Measurements from ENCODE around the gene PAOX. TPM values are rescaled to one million over a fixed set of nuclear protein-coding genes. Genes with fewer than 3 reads are reported as not detected.

Gene PAOX
- total and polyA plus RNA-seq, 8 donors, result 5.1 to 7.9 (median 6.5) TPM

- H3K27ac ChIP-seq, result no peak overlapping the region
- no peak for ATAC-seq
- peaks cover 0 to 39% of the 10 kb centered on the region in 2 donors for H3K36me3 ChIP-seq
- H3K27me3 ChIP-seq, result peaks cover 0 to 14% of the 10 kb centered on the region in 2 donors
- no peak overlapping the region for H3K4me3 ChIP-seq
- no peak for TF ChIP-seq CTCF (IDR thresholded peaks at IDR 0.05)
- intact Hi-C loops (cut with DNase I), result no loop called here
- DNase-seq, result no peak
- peaks cover 6 to 15% of the 10 kb centered on the region in 2 donors for H3K4me1 ChIP-seq
- no peaks in the 10 kb centered on the region for H3K9me3 ChIP-seq
Observed at GRCh38 chr10:133359972-133360610, 19.0 kb upstream of the PAOX start.

GRCh38 chr10:133361227-133361626 is 17.8 kb upstream of the PAOX start:
- no peak for DNase-seq
- intact Hi-C loops (cut with DNase I), result no loop called here
- no peak for TF ChIP-seq CTCF (IDR thresholded peaks at IDR 0.05)
- Histone ChIP-seq H3K4me1 (peaks cover 6 to 15% of the 10 kb centered on the region in 2 donors), H3K4me3 (no peak overlapping the region), H3K27ac (no peak overlapping the region), H3K36me3 (peaks cover 0 to 45% of the 10 kb centered on the region in 2 donors), H3K27me3 (peaks cover 0 to 14% of the 10 kb centered on the region in 2 donors), H3K9me3 (no peaks in the 10 kb centered on the region)
- no peak for ATAC-seq

- intact Hi-C loops (cut with DNase I), result no loop called here
- no peaks in the 10 kb centered on the region for H3K9me3 ChIP-seq
- no peak overlapping the region for H3K27ac ChIP-seq
- TF ChIP-seq CTCF (IDR thresholded peaks at IDR 0.05), result no peak
- H3K36me3 ChIP-seq, result peaks cover 0 to 52% of the 10 kb centered on the region in 2 donors
- H3K4me3 ChIP-seq, result no peak overlapping the region
- ATAC-seq, result no peak
- peaks cover 6 to 8% of the 10 kb centered on the region in 2 donors for H3K4me1 ChIP-seq
- no peak for DNase-seq
- peaks cover 0 to 8% of the 10 kb centered on the region in 2 donors for H3K27me3 ChIP-seq
Observed at GRCh38 chr10:133361773-133362441, 17.2 kb upstream of the PAOX start.

- DNase-seq (no peak), ATAC-seq (no peak)
- Histone ChIP-seq H3K27me3 (no peaks in the 10 kb centered on the region), H3K27ac (no peak overlapping the region), H3K9me3 (no peaks in the 10 kb centered on the region), H3K36me3 (peaks cover 0 to 56% of the 10 kb centered on the region in 2 donors), H3K4me3 (no peak overlapping the region), H3K4me1 (no peaks in the 10 kb centered on the region)
- no peak for TF ChIP-seq CTCF (IDR thresholded peaks at IDR 0.05)
- intact Hi-C loops (cut with DNase I), result no loop called here
Observed at GRCh38 chr10:133362846-133363245, 16.2 kb upstream of the PAOX start.

- TF ChIP-seq CTCF (IDR thresholded peaks at IDR 0.05), result no peak
- Histone ChIP-seq H3K4me1 (no peaks in the 10 kb centered on the region), H3K4me3 (no peak overlapping the region), H3K9me3 (no peaks in the 10 kb centered on the region), H3K36me3 (peaks cover 0 to 74% of the 10 kb centered on the region in 2 donors), H3K27ac (no peak overlapping the region), H3K27me3 (no peaks in the 10 kb centered on the region)
- intact Hi-C loops (cut with DNase I), result no loop called here
- no peak for DNase-seq
- no peak for ATAC-seq
Observed at GRCh38 chr10:133364645-133365431, 14.2 kb upstream of the PAOX start.

Data from left lung (tissue), 10 donors.